Lower leg skin (tissue), 3 donors: ENCODE measurements around the gene TRAF3.
"Not testable (repeated sequence)": the region's sequence is repeated elsewhere in the genome, so short reads cannot be mapped to it uniquely, and the experiment has no call there.

Source experiments
- POLR2A ChIP-seq, 2 donors: fragments of 450-650 bp; IDR thresholded peaks; one replicate each; pipeline ENCODE4 v1.6.1; 2016 to 2017; ENCODE audit warnings: antibody characterized with exemption in 2 of 2, mild to moderate bottlenecking in 1 of 2, moderate library complexity in 1 of 2
- TF ChIP-seq, protein P1 (sequence below), 3 donors: fragments of 450-650 bp; IDR thresholded peaks; one replicate each; pipeline ENCODE4 v1.5.1; 2016; ENCODE audit warnings: antibody characterized with exemption in 3 of 3, mild to moderate bottlenecking in 3 of 3, moderate library complexity in 2 of 3

DNA sequence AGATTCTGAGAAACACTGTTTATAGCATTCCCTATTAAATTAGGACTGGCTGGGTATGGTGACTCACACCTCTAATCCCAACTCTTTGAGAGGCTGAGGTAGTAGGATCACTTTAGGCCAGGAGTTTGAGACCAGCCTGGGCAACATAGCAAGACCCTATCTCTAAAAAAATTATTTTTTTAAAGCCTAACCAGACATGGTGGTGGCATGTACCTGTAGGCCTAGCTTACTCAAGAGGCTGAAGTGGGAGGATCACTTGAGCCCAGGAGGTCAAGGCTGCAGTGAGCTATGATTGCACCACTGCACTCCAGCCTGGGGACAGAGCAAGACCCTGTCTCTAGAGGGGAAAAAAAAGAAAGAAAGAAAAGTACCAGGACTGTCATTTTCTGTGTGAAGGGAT lies 119.5 kb downstream of the TRAF3 start:
- TF ChIP-seq, protein P1, sequence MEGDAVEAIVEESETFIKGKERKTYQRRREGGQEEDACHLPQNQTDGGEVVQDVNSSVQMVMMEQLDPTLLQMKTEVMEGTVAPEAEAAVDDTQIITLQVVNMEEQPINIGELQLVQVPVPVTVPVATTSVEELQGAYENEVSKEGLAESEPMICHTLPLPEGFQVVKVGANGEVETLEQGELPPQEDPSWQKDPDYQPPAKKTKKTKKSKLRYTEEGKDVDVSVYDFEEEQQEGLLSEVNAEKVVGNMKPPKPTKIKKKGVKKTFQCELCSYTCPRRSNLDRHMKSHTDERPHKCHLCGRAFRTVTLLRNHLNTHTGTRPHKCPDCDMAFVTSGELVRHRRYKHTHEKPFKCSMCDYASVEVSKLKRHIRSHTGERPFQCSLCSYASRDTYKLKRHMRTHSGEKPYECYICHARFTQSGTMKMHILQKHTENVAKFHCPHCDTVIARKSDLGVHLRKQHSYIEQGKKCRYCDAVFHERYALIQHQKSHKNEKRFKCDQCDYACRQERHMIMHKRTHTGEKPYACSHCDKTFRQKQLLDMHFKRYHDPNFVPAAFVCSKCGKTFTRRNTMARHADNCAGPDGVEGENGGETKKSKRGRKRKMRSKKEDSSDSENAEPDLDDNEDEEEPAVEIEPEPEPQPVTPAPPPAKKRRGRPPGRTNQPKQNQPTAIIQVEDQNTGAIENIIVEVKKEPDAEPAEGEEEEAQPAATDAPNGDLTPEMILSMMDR (IDR thresholded peaks at IDR 0.05) = not testable (repeated sequence)
- TF ChIP-seq POLR2A (IDR thresholded peaks at IDR 0.05) = not testable (repeated sequence)
